NCI-H2107 treated with DMSO at 0.1 percent for 48 hours (cell line): ENCODE measurements around the gene GFI1.
"Not testable (repeated sequence)": the region's sequence is repeated elsewhere in the genome, so short reads cannot be mapped to it uniquely, and the experiment has no call there.

Experiments
- DNase-seq: peaks from one replicate; lab custom pipeline; 2025; ENCODE audit not compliant: unreplicated experiment; lab: John Stamatoyannopoulos, UW

The GFI1 gene

GRCh38 chr1:92486251-92487077 lies at the start of gene GFI1:
TSS of gene GFI1 (minus strand) at chr1:92486925. CDS start at chr1:92483487, 3,438 bp downstream.
- DNase-seq, result no peak

DNA sequence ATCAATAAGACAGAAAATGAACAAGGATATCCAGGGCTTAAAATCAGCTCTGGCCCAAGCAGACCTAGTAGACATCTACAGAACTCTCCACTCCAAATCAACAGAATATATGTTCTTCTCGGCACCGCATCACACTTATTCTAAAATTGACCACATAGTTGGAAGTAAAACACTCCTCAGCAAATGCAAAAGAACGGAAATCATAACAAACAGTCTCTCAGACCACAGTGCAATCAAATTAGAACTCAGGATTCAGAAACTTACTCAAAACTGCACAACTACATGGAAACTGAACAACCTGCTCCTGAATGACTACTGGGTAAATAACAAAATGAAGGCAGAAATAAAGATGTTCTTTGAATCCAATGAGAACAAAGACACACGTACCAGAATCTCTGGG lies 45.6 kb upstream of the GFI1 start:
- DNase-seq, result not testable (repeated sequence)

DNA sequence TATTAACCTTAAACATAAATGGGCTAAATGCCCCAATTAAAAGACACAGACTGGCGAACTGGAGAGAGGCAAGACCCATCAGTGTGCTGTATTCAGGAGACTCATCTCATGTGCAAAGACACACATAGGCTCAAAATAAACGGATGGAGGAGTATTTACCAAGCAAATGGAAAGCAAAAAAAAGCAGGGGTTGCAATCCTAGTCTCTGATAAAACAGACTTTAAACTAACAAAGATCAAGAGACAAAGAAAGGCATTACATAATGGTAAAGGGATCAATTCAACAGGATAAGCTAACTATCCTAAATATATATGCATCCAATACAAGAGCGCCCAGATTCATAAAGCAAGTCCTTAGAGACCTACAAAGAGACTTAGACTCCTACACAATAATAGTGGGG lies 45.2 kb upstream of the GFI1 start:
- DNase-seq, result not testable (repeated sequence)

DNA sequence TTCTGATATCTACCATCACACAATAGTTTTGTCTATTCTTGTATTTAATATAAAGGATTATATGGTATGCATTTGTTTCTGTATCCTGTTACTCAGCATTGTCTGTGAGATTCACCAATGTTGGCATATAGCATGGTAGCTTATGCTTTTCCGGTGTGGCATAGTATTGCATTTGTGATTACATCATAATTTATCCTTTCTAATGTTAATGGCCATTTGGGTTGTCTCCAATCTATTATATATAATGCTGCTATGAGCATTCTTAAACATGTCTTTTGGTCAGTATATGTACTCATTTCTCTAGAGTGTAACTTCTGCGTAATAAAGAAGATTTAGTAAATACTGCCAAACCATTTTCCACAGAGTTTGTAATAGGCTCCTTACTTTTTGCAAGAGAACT lies 40.9 kb upstream of the GFI1 start:
- no peak for DNase-seq

- not testable (repeated sequence) for DNase-seq
Measured at GRCh38 chr1:92524944-92525590, 38.3 kb upstream of the GFI1 start.

DNA sequence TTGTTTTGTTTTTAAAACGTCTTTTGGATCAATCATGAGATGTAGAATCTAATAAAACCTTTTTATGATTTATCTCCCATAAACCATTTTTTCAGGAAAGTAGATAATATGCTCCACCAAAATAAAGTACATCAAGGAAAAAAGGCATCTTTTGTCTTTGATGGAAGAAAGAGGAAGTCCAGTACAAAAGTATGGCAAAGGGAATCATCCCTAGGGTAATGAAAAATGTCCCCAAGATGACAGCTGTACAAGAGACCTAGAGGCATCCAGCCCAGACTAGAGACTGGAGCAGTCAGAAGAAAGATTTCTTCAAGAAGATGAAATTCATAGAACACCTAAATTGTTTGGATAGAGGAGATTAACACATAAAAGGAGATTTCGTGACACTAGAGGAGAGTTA lies 32.3 kb upstream of the GFI1 start:
- DNase-seq, result no peak

DNA sequence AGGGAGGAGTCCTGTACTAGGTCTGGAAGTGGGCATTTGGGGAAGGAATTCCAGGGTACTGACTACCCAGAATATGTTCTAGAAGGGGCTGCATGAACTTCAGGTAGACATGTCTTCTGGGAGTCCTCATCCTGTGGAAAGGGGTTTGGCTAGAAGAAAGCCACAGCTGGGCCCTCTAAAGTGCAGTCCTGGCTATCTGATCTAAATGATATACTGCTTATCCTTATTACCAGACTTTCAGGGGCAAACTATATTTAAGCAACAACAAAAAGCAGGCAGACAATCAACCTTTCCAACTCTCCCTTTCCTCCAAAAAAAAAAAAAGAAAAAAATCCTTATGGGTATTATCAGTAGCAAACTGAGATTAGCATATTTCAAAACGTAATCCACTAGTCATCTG lies 29.8 kb upstream of the GFI1 start:
- DNase-seq, result no peak

DNA sequence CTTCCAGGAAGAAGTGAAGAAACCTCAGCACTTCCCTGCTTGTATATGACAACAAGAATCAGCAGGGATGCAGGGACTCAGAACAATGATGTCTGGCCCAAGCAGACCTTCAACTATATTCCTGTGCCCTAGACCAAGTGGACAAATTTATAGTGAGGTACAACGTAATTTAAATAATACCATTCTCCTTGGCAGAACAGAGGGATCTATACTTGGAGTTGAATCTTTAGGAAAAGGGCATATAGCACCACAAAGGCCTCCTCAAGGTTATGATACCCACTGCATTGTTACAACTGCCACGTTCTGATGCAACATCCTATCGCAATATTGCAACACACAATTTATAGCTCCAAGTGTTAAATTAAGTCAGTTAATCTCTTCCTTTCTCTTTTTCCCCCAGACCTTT lies 29.1 kb upstream of the GFI1 start:
- no peak for DNase-seq

DNA sequence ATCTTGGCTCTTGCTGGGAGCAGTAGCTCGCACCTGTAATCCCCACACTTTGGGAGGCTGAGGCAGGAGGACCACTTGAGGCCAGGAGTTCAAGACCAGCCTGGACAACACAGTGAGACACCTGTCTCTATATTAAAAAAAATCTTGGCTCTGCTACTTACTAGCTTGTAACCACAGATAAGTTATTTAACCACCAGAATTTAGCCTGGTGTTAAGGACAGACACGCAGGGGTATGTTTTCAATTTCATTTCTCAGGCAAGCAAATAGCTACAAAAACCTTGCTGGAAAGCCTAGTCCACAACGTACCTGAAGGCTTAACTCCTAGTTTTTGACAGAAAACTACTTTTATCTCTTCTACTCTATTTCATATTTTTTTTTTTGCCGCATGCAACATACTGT lies 24.8 kb upstream of the GFI1 start:
- no peak for DNase-seq

DNA sequence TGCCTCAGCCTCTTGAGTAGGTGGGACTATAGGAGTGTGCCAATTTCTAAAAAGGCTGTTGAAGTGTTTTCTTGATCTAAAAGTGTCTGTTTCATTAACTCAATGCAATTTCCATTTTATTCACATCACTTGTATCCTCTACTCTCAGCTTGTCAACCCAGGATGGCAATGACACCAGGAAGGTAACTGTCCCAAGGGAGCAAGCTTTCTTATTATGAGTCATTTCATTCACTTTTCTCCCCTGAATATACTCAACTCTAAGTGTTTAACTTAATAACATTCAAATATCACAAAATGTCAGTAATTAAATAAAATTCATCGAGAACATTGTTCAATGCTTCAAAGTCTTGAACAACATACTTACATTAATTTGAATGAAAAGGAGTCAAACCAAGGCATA lies 22.9 kb upstream of the GFI1 start:
- DNase-seq, result no peak

GRCh38 chr1:92505015-92505692 lies 18.4 kb upstream of the GFI1 start:
- no peak for DNase-seq

DNA sequence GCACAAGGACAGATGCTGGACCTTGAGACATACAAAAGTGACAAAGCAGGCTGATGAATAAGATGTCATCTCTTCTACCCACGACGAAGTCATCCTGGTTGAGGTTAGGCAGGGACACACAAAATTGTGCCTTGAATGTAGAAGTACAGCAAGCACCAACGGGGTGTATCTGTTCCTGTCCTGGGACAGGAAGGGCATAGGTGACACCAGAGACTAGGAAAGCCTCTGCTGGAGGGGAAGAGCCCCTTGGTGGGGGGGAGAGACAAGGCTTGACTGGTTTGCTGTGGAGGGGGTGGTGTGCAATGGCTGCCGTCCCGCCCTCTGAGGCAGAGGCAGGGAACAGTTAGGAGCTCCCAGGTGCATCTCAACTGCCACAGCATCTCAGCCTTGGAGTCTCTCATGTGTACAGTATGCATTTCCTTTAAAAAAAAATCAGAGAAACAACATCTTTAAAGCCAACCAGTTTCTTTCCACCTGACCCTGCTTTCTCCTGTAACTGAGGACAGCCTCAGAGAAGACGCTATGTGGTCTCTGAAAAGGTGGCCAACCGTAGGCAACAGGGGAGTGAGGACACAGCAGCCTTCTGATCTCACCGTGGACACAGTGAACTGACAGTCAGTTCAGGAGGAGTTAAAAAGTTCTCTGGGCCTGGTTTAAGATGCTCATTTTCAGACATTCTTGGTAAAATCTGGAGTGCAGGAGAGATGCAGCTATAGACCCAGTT lies 17.7 kb upstream of the GFI1 start:
- no peak for DNase-seq

GRCh38 chr1:92503926-92504285 lies 17.2 kb upstream of the GFI1 start:
- DNase-seq, result no peak

- no peak for DNase-seq
Measured at GRCh38 chr1:92503043-92503925, 16.6 kb upstream of the GFI1 start.

GRCh38 chr1:92502247-92502646 lies 15.5 kb upstream of the GFI1 start:
- no peak for DNase-seq

GRCh38 chr1:92500552-92500951 lies 13.8 kb upstream of the GFI1 start:
- no peak for DNase-seq

GRCh38 chr1:92495392-92496063 lies 8.8 kb upstream of the GFI1 start:
- DNase-seq, result no peak

DNA sequence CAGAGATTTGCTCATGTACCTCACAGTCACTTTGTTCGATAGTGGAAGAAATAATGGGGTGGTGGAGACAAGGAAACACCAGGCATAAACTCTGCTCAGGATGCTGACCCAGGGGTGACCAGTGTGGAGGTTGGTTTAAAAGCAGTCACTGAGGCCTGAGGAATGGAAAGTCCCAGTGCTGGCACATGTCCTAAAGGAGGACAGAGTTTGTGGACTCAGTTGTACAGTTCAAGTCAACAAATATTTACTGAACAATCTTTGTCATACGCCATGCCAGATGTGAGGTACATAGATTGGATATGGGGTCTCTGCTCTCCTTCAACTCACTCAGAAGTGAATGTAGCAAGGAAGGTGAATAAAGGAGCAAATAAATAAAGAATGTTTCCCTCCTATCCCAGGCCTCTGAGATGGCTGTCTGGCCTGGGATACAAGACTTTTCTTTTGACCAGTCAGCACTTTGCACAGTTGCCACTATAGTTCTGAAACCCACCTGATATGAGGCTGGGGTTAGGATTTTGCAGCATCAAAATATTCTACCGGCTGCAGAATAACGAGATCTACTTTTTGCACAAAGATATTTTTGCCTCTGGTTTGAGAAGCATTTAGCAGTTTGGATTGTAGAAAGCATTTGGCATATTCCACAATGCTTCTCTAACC lies 7.9 kb upstream of the GFI1 start:
- DNase-seq, result no peak

GRCh38 chr1:92493139-92493538 lies 6.4 kb upstream of the GFI1 start:
- no peak for DNase-seq
